A673 (cell line): ENCODE data around the gene TEPSIN.

Source experiments
- CTCF ChIP-seq: fragments of 300-800, 200-600 bp; sonication (generic); conservative IDR thresholded peaks from 2 replicates; pipeline ENCODE4 v1.5.1; 2017; ENCODE audit warnings: low read depth, mild to moderate bottlenecking, antibody characterized with exemption, low read length, moderate library complexity, mixed read lengths
- EZH2 ChIP-seq: fragments of 200-600 bp; sonication (generic); IDR thresholded peaks from 2 replicates; pipeline ENCODE4 v1.6.1; 2017; ENCODE audit warnings: borderline replicate concordance, low read depth, mild to moderate bottlenecking, mixed read lengths, antibody characterized with exemption, low read length; ENCODE audit not compliant: poor library complexity, severe bottlenecking

- TF ChIP-seq CTCF (no peak), EZH2 (no peak)
Measured at GRCh38 chr17:81228834-81229665, 9.8 kb downstream of the TEPSIN start.
